Astrocyte (in vitro differentiated cells and primary cell): ENCODE results near the gene CNTNAP2. TPM values are rescaled to one million over a fixed set of nuclear protein-coding genes. Genes with fewer than 3 reads are reported as not detected.

ENCODE experiments used
- DNase-seq: peaks from one replicate; pipeline ENCODE4 v3.0.0-alpha.2; 2010; ENCODE audit warnings: low read depth
- FAIRE-seq: peaks from 2 replicates; lab custom pipeline; 2011; peaks lifted over from hg19 to GRCh38; lab: Jason Lieb, UNC
- H2AFZ ChIP-seq: 2 replicates; pipeline ENCODE4 v1.6.0; 2012; ENCODE audit warnings: low read depth, low read length, inconsistent platforms
- H3K27ac ChIP-seq: 2 replicates; pipeline ENCODE4 v1.5.1; 2011; ENCODE audit warnings: low read depth, low read length, inconsistent platforms
- H3K27me3 ChIP-seq: 2 replicates; pipeline ENCODE4 v1.6.0; 2011; ENCODE audit warnings: low read length, inconsistent platforms; ENCODE audit not compliant: insufficient read depth
- H3K36me3 ChIP-seq: 2 replicates; pipeline ENCODE4 v1.5.1; 2011; ENCODE audit warnings: low read length, inconsistent platforms; ENCODE audit not compliant: insufficient read depth
- H3K4me1 ChIP-seq: 2 replicates; pipeline ENCODE4 v1.5.1; 2011; ENCODE audit warnings: low read length, inconsistent platforms; ENCODE audit not compliant: insufficient read depth
- H3K4me2 ChIP-seq: 2 replicates; pipeline ENCODE4 v1.6.0; 2012; ENCODE audit warnings: low read length, inconsistent platforms
- H3K4me3 ChIP-seq: 2 replicates; pipeline ENCODE4 v1.5.1; 2011; ENCODE audit warnings: low read depth, mild to moderate bottlenecking, low read length, inconsistent platforms; ENCODE audit not compliant: insufficient read depth
- H3K79me2 ChIP-seq: 2 replicates; pipeline ENCODE4 v1.6.0; 2012; ENCODE audit warnings: mild to moderate bottlenecking, low read length, inconsistent platforms; ENCODE audit not compliant: insufficient read depth
- H3K9ac ChIP-seq: 2 replicates; pipeline ENCODE4 v1.6.0; 2012; ENCODE audit warnings: mild to moderate bottlenecking, low read length, inconsistent platforms
- H3K9me3 ChIP-seq: 2 replicates; pipeline ENCODE4 v1.5.1; 2012; ENCODE audit warnings: low read depth, mild to moderate bottlenecking, low read length, inconsistent platforms; ENCODE audit not compliant: insufficient read depth
- H4K20me1 ChIP-seq: 2 replicates; pipeline ENCODE4 v1.6.0; 2012; ENCODE audit warnings: low read length, inconsistent platforms; ENCODE audit not compliant: insufficient read depth
- H3K27ac Mint-ChIP-seq: one replicate; pipeline ENCODE4 v1.8.0; 2021; ENCODE audit warnings: mild to moderate bottlenecking, mixed read lengths; ENCODE audit not compliant: unreplicated experiment
- H3K27me3 Mint-ChIP-seq: one replicate; pipeline ENCODE4 v1.8.0; 2021; ENCODE audit warnings: low read depth, mixed read lengths; ENCODE audit not compliant: unreplicated experiment
- H3K36me3 Mint-ChIP-seq: one replicate; pipeline ENCODE4 v1.8.0; 2021; ENCODE audit warnings: low read depth, mixed read lengths; ENCODE audit not compliant: unreplicated experiment
- H3K4me1 Mint-ChIP-seq: one replicate; pipeline ENCODE4 v1.8.0; 2021; ENCODE audit warnings: low read depth, mixed read lengths; ENCODE audit not compliant: unreplicated experiment
- H3K4me3 Mint-ChIP-seq: one replicate; pipeline ENCODE4 v1.8.0; 2021; ENCODE audit warnings: mild to moderate bottlenecking, moderate library complexity, mixed read lengths; ENCODE audit not compliant: unreplicated experiment
- H3K9me3 Mint-ChIP-seq: one replicate; pipeline ENCODE4 v1.8.0; 2021; ENCODE audit warnings: mild to moderate bottlenecking, mixed read lengths; ENCODE audit not compliant: unreplicated experiment
- EZH2 ChIP-seq: IDR thresholded peaks from 2 replicates; pipeline ENCODE4 v1.6.1; 2012; ENCODE audit warnings: mild to moderate bottlenecking, low read length, inconsistent platforms; ENCODE audit not compliant: insufficient read depth
- total RNA-seq: library from RNA; stranded (reverse); gene quantifications from 2 replicates; pipeline ENCODE4 v1.2.1, GENCODE V29; 2021
- TF ChIP-seq, protein P1 (sequence below): IDR thresholded peaks from 2 replicates; pipeline ENCODE4 v1.5.1; 2011; ENCODE audit warnings: low read depth, mild to moderate bottlenecking, inconsistent platforms, low read length, moderate library complexity; ENCODE audit not compliant: insufficient read depth

Gene CNTNAP2
- total RNA-seq, 1 donor from 2014 or later, result 20.0 TPM

DNA sequence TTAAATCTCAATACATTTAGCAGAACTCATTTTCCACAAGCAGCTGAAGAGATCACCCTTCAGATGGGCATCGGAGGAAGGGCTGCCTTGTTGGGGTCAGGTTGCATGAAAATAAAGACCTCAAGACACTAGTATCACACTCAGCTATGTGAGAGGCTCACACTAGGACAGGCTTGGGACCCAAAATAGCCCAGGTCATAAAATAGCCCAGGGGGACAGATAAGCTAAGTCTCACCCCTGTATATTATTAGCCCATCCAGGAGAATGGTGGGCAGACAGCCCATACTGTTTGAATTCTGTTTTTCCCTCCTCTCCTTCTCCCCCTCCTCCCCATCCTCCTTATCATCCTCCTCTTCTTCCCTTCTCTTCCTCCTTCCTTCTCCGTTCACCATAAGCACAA is 2058.9 kb downstream of the CNTNAP2 start:
- no peaks in the 10 kb centered on the region for H3K79me2 ChIP-seq
- Mint-ChIP-seq H3K4me3 (no peak overlapping the region), H3K9me3 (no peaks in the 10 kb centered on the region), H3K4me1 (no peaks in the 10 kb centered on the region), H3K36me3 (no peaks in the 10 kb centered on the region), H3K27ac (no peak overlapping the region), H3K27me3 (peaks cover 6% of the 10 kb centered on the region)
- H3K27ac ChIP-seq, result no peak overlapping the region
- H3K27me3 ChIP-seq, result no peaks in the 10 kb centered on the region
- FAIRE-seq (no peak), DNase-seq (no peak)
- no peak overlapping the region for H2AFZ ChIP-seq
- H3K4me2 ChIP-seq, result no peak overlapping the region
- no peak overlapping the region for H3K4me3 ChIP-seq
- TF ChIP-seq, protein P1, sequence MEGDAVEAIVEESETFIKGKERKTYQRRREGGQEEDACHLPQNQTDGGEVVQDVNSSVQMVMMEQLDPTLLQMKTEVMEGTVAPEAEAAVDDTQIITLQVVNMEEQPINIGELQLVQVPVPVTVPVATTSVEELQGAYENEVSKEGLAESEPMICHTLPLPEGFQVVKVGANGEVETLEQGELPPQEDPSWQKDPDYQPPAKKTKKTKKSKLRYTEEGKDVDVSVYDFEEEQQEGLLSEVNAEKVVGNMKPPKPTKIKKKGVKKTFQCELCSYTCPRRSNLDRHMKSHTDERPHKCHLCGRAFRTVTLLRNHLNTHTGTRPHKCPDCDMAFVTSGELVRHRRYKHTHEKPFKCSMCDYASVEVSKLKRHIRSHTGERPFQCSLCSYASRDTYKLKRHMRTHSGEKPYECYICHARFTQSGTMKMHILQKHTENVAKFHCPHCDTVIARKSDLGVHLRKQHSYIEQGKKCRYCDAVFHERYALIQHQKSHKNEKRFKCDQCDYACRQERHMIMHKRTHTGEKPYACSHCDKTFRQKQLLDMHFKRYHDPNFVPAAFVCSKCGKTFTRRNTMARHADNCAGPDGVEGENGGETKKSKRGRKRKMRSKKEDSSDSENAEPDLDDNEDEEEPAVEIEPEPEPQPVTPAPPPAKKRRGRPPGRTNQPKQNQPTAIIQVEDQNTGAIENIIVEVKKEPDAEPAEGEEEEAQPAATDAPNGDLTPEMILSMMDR, result no peak
- no peak for TF ChIP-seq EZH2
- no peaks in the 10 kb centered on the region for H3K9me3 ChIP-seq
- H3K9ac ChIP-seq, result no peak overlapping the region
- no peaks in the 10 kb centered on the region for H3K36me3 ChIP-seq
- no peaks in the 10 kb centered on the region for H4K20me1 ChIP-seq
- H3K4me1 ChIP-seq, result no peaks in the 10 kb centered on the region

DNA sequence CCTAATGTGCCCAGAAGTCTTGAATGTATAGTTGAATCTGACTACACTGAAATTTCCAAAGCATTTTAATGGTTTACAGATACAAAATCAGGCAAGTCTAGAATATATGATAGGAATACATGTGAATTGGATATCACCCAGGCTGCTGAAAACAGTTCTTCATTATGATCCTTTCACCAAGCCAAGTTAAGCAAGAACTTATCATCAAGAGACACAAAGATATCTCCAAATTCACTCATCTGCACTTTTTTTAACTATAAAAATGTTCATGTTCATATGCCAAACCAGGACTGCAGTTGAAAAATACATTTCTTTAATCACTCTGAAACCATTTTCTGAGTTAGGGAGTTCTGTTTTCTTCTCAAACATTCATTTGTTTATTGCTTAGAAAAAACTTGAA is 2061.4 kb downstream of the CNTNAP2 start:
- Mint-ChIP-seq H3K4me1 (no peaks in the 10 kb centered on the region), H3K36me3 (no peaks in the 10 kb centered on the region), H3K27me3 (peaks cover 6% of the 10 kb centered on the region), H3K9me3 (no peaks in the 10 kb centered on the region), H3K27ac (no peak overlapping the region), H3K4me3 (no peak overlapping the region)
- Histone ChIP-seq H3K4me2 (no peak overlapping the region), H3K79me2 (no peaks in the 10 kb centered on the region), H2AFZ (no peak overlapping the region), H3K4me1 (no peaks in the 10 kb centered on the region), H3K27me3 (no peaks in the 10 kb centered on the region), H4K20me1 (no peaks in the 10 kb centered on the region), H3K9me3 (peaks cover 2% of the 10 kb centered on the region), H3K9ac (no peak overlapping the region), H3K36me3 (no peaks in the 10 kb centered on the region), H3K4me3 (no peak overlapping the region), H3K27ac (no peak overlapping the region)
- TF ChIP-seq EZH2, result no peak
- FAIRE-seq (no peak), DNase-seq (no peak)

DNA sequence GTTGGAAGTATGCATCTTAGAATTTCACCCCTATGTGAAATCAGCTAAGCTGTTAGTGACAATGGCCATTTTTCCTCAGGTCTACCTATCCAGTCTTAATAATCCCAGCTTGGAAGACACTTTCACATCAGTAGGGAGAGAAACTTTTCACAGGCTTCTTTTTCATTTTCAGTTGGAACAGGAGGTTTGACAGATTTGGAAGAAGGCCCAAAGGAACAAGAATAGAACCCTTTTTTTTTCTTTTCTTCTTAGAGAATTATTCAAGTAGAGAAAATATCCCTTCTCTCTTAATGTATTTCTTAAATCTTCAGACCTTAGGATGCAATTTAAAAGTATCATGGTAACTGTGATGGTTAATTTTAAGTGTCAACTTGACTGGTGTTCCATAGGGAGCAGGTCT is 2063.5 kb downstream of the CNTNAP2 start:
- no peak overlapping the region for H2AFZ ChIP-seq
- no peaks in the 10 kb centered on the region for H4K20me1 ChIP-seq
- H3K36me3 ChIP-seq, result no peaks in the 10 kb centered on the region
- TF ChIP-seq, protein P1, result no peak
- TF ChIP-seq EZH2, result no peak
- Mint-ChIP-seq H3K4me3 (no peak overlapping the region), H3K9me3 (no peaks in the 10 kb centered on the region), H3K36me3 (no peaks in the 10 kb centered on the region), H3K27me3 (peaks cover 6% of the 10 kb centered on the region), H3K27ac (no peak overlapping the region), H3K4me1 (peaks cover 2% of the 10 kb centered on the region)
- no peaks in the 10 kb centered on the region for H3K27me3 ChIP-seq
- H3K9ac ChIP-seq, result no peak overlapping the region
- H3K27ac ChIP-seq, result no peak overlapping the region
- peaks cover 4% of the 10 kb centered on the region for H3K9me3 ChIP-seq
- no peak overlapping the region for H3K4me2 ChIP-seq
- FAIRE-seq (no peak), DNase-seq (no peak)
- no peaks in the 10 kb centered on the region for H3K4me1 ChIP-seq
- no peak overlapping the region for H3K4me3 ChIP-seq
- no peaks in the 10 kb centered on the region for H3K79me2 ChIP-seq
